ENCODE measurements around the gene SEC16A. TPM values are rescaled to one million over a fixed set of nuclear protein-coding genes. Genes with fewer than 3 reads are reported as not detected.

Gene SEC16A
- total RNA-seq, 1 experiment from 2014 or later = 56.4 TPM

GRCh38 chr9:136404801-136405136 lies 78.1 kb downstream of the SEC16A start:
- H3K9me3 Mint-ChIP-seq = no peaks in the 10 kb centered on the region
- Histone ChIP-seq H3K4ac (ENCODE audit: low read depth, low read length) (no peak overlapping the region), H3K4me2 (ENCODE audit: insufficient read depth, insufficient read length, low read length) (no peak overlapping the region), H2BK20ac (ENCODE audit: low read depth, low read length, poor library complexity, severe bottlenecking) (no peak overlapping the region), H4K8ac (replicated peaks; ENCODE audit: insufficient read length, low read depth, low read length) (no peak overlapping the region), H3K27ac (ENCODE audit: insufficient read length, low read depth, low read length) (no peak overlapping the region), H4K91ac (ENCODE audit: insufficient read length, low read depth, low read length) (no peak overlapping the region), H4K20me1 (ENCODE audit: control insufficient read depth, insufficient read depth, insufficient read length) (no peaks in the 10 kb centered on the region), H3K9me3 (ENCODE audit: control insufficient read depth, low read depth, low read length) (no peaks in the 10 kb centered on the region), H3K23ac (ENCODE audit: insufficient read length, low read depth, low read length) (no peak overlapping the region), H2BK120ac (ENCODE audit: low read depth, low read length, poor library complexity, severe bottlenecking) (no peak overlapping the region), H2AK5ac (ENCODE audit: insufficient read length, low read length) (no peak overlapping the region), H4K5ac (ENCODE audit: insufficient read length, low read depth, low read length) (no peak overlapping the region), H2BK12ac (ENCODE audit: insufficient read length, low read depth, low read length) (no peak overlapping the region), H2BK15ac (ENCODE audit: low read depth, low read length) (no peak overlapping the region), H3K9ac (ENCODE audit: extremely low read depth, insufficient read length, low read length) (no peak overlapping the region), H3K79me2 (ENCODE audit: insufficient read depth, low read length) (peaks cover 2% of the 10 kb centered on the region; the same call in 1 of the 2 replicates), H3T11ph (ENCODE audit: low read length) (no peak overlapping the region), H3K79me1 (ENCODE audit: insufficient read depth, low read depth, low read length, poor library complexity, severe bottlenecking) (peaks cover 7% of the 10 kb centered on the region), H3K56ac (ENCODE audit: insufficient read length, low read depth, low read length) (no peak overlapping the region), H2AFZ (ENCODE audit: low read length) (no peak overlapping the region), H3K14ac (ENCODE audit: insufficient read depth, low read length) (no peak overlapping the region), H3K23me2 (ENCODE audit: insufficient read length, low read depth, low read length, poor library complexity, severe bottlenecking) (peaks cover 4% of the 10 kb centered on the region), H3K4me1 (ENCODE audit: insufficient read depth, low read length) (no peaks in the 10 kb centered on the region), H3K18ac (ENCODE audit: insufficient read length, low read depth, low read length) (no peak overlapping the region), H3K27me3 (ENCODE audit: insufficient read depth, low read length) (no peaks in the 10 kb centered on the region), H2BK5ac (ENCODE audit: insufficient read length, low read length) (no peak overlapping the region)
- TF ChIP-seq, protein P1, sequence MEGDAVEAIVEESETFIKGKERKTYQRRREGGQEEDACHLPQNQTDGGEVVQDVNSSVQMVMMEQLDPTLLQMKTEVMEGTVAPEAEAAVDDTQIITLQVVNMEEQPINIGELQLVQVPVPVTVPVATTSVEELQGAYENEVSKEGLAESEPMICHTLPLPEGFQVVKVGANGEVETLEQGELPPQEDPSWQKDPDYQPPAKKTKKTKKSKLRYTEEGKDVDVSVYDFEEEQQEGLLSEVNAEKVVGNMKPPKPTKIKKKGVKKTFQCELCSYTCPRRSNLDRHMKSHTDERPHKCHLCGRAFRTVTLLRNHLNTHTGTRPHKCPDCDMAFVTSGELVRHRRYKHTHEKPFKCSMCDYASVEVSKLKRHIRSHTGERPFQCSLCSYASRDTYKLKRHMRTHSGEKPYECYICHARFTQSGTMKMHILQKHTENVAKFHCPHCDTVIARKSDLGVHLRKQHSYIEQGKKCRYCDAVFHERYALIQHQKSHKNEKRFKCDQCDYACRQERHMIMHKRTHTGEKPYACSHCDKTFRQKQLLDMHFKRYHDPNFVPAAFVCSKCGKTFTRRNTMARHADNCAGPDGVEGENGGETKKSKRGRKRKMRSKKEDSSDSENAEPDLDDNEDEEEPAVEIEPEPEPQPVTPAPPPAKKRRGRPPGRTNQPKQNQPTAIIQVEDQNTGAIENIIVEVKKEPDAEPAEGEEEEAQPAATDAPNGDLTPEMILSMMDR (conservative IDR thresholded peaks at IDR 0.05) = no peak
- DNase-seq = no peak
- peaks cover 15 to 17% of the 10 kb centered on the region in 2 experiments for H3K4me1 Mint-ChIP-seq
- H3K36me3 Mint-ChIP-seq (ENCODE audit: insufficient read depth in 1 of 3, low read depth in 3 of 3) = peaks cover 36 to 69% (median 63%) of the 10 kb centered on the region in 3 experiments
- H3K27me3 Mint-ChIP-seq (ENCODE audit: low read depth) = no peaks in the 10 kb centered on the region; the same call in 1 of the 2 replicates
- WGBS (ENCODE audit: extremely low coverage, insufficient read length, low lambda C conversion rate) = no CpG with 5 or more reads among the region's 14 CpGs
- peak overlapping the region in 1 of 3 experiments; percentile 60; a peak in 2 of 7 replicates for H3K27ac Mint-ChIP-seq
- H3K4me3 Mint-ChIP-seq = no peak overlapping the region; a peak in 1 of 5 replicates
